B cell (primary cell): ENCODE data around the gene PIGZ. TPM values are rescaled to one million over a fixed set of nuclear protein-coding genes. Genes with fewer than 3 reads are reported as not detected.

Experiments
- ATAC-seq: fragments of 200-7000 bp; cut with Tn5 transposase; one replicate; pipeline ENCODE4 v1.10.0; 2021; ENCODE audit warnings: low read depth, mild to moderate bottlenecking, moderate number of reproducible peaks, moderate library complexity
- CTCF ChIA-PET: fragments of 350-600 bp; sonication (Branson Sonifier 250); formaldehyde crosslinking; loops from one replicate; lab custom pipeline; 2021; ENCODE audit warnings: antibody characterized with exemption, inconsistent platforms; lab: Charles Lee
- POLR2A ChIA-PET: fragments of 350-600 bp; sonication (Branson Sonifier 250); formaldehyde crosslinking; loops from one replicate; lab custom pipeline; 2021; ENCODE audit warnings: antibody characterized with exemption; lab: Charles Lee
- DNase-seq: peaks from one replicate; pipeline ENCODE4 v3.0.0; 2013
- H2AFZ ChIP-seq: 2 replicates; pipeline ENCODE4 v1.6.1; 2012; ENCODE audit warnings: mild to moderate bottlenecking, low read depth, low read length; ENCODE audit not compliant: insufficient read depth, poor library complexity, severe bottlenecking
- H3K27ac ChIP-seq, 2 donors: 1 replicate in 1 of 2; 2 replicates in 1 of 2; pipeline ENCODE4 v1.5.1; 2012 to 2013; ENCODE audit warnings: low read length in 2 of 2, mild to moderate bottlenecking in 2 of 2, moderate library complexity in 1 of 2
- H3K27me3 ChIP-seq, 4 experiments: fragments of 200-600 bp in 1 of 4; sonication (generic) in 1 of 4; replicated peaks in 1 of 4; 1 replicate in 2 of 4; 2 replicates in 2 of 4; pipeline versions ENCODE4 v1.6.1 to v1.7.0; 2013 to 2016; ENCODE audit warnings: low read length in 3 of 4, mild to moderate bottlenecking in 2 of 4, mixed read lengths in 1 of 4, moderate library complexity in 1 of 4; ENCODE audit not compliant: insufficient read depth in 4 of 4, control insufficient read depth in 3 of 4; ENCODE audit errors: control extremely low read depth in 1 of 4
- H3K36me3 ChIP-seq, 2 experiments: replicated peaks in 1 of 2; 1 replicate in 1 of 2; 2 replicates in 1 of 2; pipeline versions ENCODE4 v1.6.1 to v1.7.1; 2013; ENCODE audit warnings: low read length in 1 of 2; ENCODE audit not compliant: insufficient read depth in 2 of 2, control insufficient read depth in 1 of 2; ENCODE audit errors: control extremely low read depth in 1 of 2, extremely low read depth in 1 of 2
- H3K4me1 ChIP-seq, 2 donors: fragments of 200-600 bp in 1 of 2; sonication (generic) in 1 of 2; 1 replicate in 1 of 2; 2 replicates in 1 of 2; pipeline versions ENCODE4 v1.5.1 to v1.6.1; 2013 to 2017; ENCODE audit warnings: low read length in 2 of 2; ENCODE audit not compliant: control insufficient read depth in 2 of 2, insufficient read depth in 2 of 2
- H3K4me2 ChIP-seq: replicated peaks from 2 replicates; pipeline ENCODE3; 2012; ENCODE audit warnings: mild to moderate bottlenecking, low read depth, low read length; ENCODE audit not compliant: poor library complexity, severe bottlenecking
- H3K4me3 ChIP-seq, 5 experiments: fragments of 200-600 bp in 1 of 5; sonication (generic) in 1 of 5; 1 replicate in 3 of 5; 2 replicates in 2 of 5; pipeline versions ENCODE4 v1.5.1 to v1.7.0; 2011 to 2016; ENCODE audit warnings: low read length in 4 of 5, mild to moderate bottlenecking in 4 of 5, low read depth in 2 of 5, control low read depth in 1 of 5, moderate library complexity in 1 of 5; ENCODE audit not compliant: insufficient read depth in 1 of 5; ENCODE audit errors: control extremely low read depth in 1 of 5, extremely low read depth in 1 of 5
- H3K79me2 ChIP-seq: fragments of 200-600 bp; sonication (generic); one replicate; pipeline ENCODE4 v1.6.0; 2016; ENCODE audit warnings: low read length; ENCODE audit not compliant: control insufficient read depth, insufficient read depth
- H3K9ac ChIP-seq: fragments of 200-600 bp; sonication (generic); 2 replicates; pipeline ENCODE4 v1.6.1; 2017; ENCODE audit warnings: mild to moderate bottlenecking, low read length, moderate library complexity
- H3K9me3 ChIP-seq, 3 donors: one replicate each; pipeline versions ENCODE4 v1.6.1 to v1.7.1; 2013; ENCODE audit warnings: low read length in 2 of 3; ENCODE audit not compliant: control insufficient read depth in 2 of 3, insufficient read depth in 1 of 3; ENCODE audit errors: control extremely low read depth in 1 of 3
- H4K20me1 ChIP-seq: 2 replicates; pipeline ENCODE4 v1.6.0; 2012; ENCODE audit warnings: mild to moderate bottlenecking, low read length; ENCODE audit not compliant: insufficient read depth, control insufficient read depth, poor library complexity, severe bottlenecking
- H3K27ac Mint-ChIP-seq: one replicate; pipeline ENCODE4 v1.8.0; 2021; ENCODE audit warnings: mixed read lengths
- H3K27me3 Mint-ChIP-seq: one replicate; pipeline ENCODE4 v1.8.0; 2021; ENCODE audit warnings: mixed read lengths
- H3K4me1 Mint-ChIP-seq: one replicate; pipeline ENCODE4 v1.8.0; 2021; ENCODE audit warnings: mixed read lengths
- H3K4me3 Mint-ChIP-seq: one replicate; pipeline ENCODE4 v1.8.0; 2021; ENCODE audit warnings: mixed read lengths
- H3K9me3 Mint-ChIP-seq: one replicate; pipeline ENCODE4 v1.8.0; 2022; ENCODE audit warnings: mixed read lengths; ENCODE audit not compliant: insufficient read depth
- CTCF ChIP-seq: fragments of 200-600 bp; IDR thresholded peaks from one replicate; pipeline ENCODE4 v1.8.0; 2022; ENCODE audit warnings: antibody characterized with exemption, mild to moderate bottlenecking
- EZH2 ChIP-seq: IDR thresholded peaks from 2 replicates; pipeline ENCODE4 v1.6.1; 2012; ENCODE audit warnings: borderline replicate concordance, low read depth, mild to moderate bottlenecking, moderate library complexity, low read length; ENCODE audit not compliant: insufficient read depth, poor library complexity, severe bottlenecking
- WGBS: methylation state at CpG from one replicate; pipeline ENCODE4 v1.1.5; 2013; ENCODE audit warnings: missing lambda C conversion rate; ENCODE audit not compliant: insufficient coverage; 5-methylcytosine and 5-hydroxymethylcytosine counted together
- intact Hi-C: fragments of 100-400 bp; cut with micrococcal nuclease; formaldehyde crosslinking; loops from one replicate; pipeline ENCODE4 v1.10.0; 2022
- polyA plus RNA-seq: library from polyadenylated mRNA; depleted of rRNA; stranded (reverse); fragments of >200 nt; gene quantifications from 2 replicates; pipeline ENCODE4 v1.2.3, GENCODE V29; 2012
- total RNA-seq, 2 donors: library from RNA; stranded (reverse); fragments of 120-200 nt in 1 of 2; gene quantifications; 1 replicate in 1 of 2; 2 replicates in 1 of 2; pipeline versions ENCODE4 v1.2.3 to v1.2.4, GENCODE V29; 2013 to 2022

Gene PIGZ
- total and polyA plus RNA-seq, 2 donors (not counting 1 experiment from before 2014, with no cell fraction given): 2.2 to 3.9 TPM

DNA sequence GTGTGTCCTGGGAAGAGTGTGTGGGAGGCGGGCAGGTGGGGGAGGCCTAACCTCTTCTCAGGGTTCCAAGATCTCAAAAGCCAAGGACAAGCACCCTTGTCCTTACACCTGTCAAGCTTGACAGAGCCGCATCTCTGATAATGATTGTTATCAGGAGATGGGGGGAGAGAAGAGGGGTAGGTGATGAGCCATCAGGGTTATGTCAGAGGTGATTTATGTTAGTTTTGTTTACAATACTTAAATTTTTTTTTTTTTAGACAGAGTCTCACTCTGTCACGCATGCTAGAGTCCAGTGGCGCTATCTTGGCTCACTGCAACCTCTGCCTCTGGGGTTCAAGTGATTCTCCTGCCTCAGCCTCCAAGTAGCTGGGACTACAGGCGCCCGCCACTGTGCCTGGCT is 18.9 kb downstream of the PIGZ start:
- Mint-ChIP-seq H3K27ac (no peak overlapping the region), H3K4me3 (no peak overlapping the region), H3K4me1 (peaks cover 1% of the 10 kb centered on the region), H3K9me3 (no peaks in the 10 kb centered on the region), H3K27me3 (no peaks in the 10 kb centered on the region)
- Histone ChIP-seq H3K79me2 (peaks cover 7% of the 10 kb centered on the region), H3K4me2 (no peak overlapping the region), H3K27ac (no peak overlapping the region), H2AFZ (no peak overlapping the region), H3K36me3 (peaks cover 0 to 3% of the 10 kb centered on the region in 2 experiments), H4K20me1 (no peaks in the 10 kb centered on the region), H3K9me3 (no peaks in the 10 kb centered on the region), H3K9ac (no peak overlapping the region), H3K4me3 (no peak overlapping the region), H3K27me3 (no peaks in the 10 kb centered on the region), H3K4me1 (no peaks in the 10 kb centered on the region)
- no peak for DNase-seq
- WGBS: 90% methylated on average over 2 of the region's 6 CpGs
- ChIA-PET CTCF (interaction anchor here (0.6 to 1.6 kb wide), 4 partner anchors 20 to 344 kb away, joined by 3 to 5 read pairs (median 4); no protein-coding TSS in a partner anchor), POLR2A (interaction anchor here (0.6 kb wide), 1 partner anchor 726 kb away, joined by 3 read pairs; no protein-coding TSS in a partner anchor)
- no peak for ATAC-seq
- intact Hi-C loops: no loop called here
- no peak for TF ChIP-seq CTCF

DNA sequence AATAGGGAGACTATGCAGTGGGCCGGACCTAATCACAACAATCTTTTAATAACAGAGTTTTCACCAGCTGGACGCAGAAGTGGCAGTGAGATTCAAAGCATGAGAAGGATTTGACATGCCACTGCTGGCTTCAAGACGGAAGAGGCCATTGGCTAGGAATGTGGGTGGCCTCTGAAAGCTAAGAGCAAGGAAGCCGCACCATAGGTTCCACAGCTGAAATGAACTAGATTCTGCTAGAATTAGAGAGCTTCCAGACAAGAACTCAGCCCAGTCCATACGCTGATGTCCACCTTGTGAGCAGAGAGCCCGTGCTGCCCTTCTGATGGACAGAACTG is 19.4 kb downstream of the PIGZ start:
- WGBS: 98% methylated on average over 4 of the region's 6 CpGs
- DNase-seq: no peak
- Histone ChIP-seq H3K79me2 (peaks cover 7% of the 10 kb centered on the region), H2AFZ (no peak overlapping the region), H3K27ac (no peak overlapping the region), H3K9ac (no peak overlapping the region), H3K4me1 (no peaks in the 10 kb centered on the region), H3K36me3 (peaks cover 0 to 3% of the 10 kb centered on the region in 2 experiments), H3K9me3 (no peaks in the 10 kb centered on the region), H3K4me2 (no peak overlapping the region), H4K20me1 (no peaks in the 10 kb centered on the region), H3K4me3 (no peak overlapping the region), H3K27me3 (no peaks in the 10 kb centered on the region)
- intact Hi-C loops: no loop called here
- H3K9me3 Mint-ChIP-seq: no peaks in the 10 kb centered on the region
- ChIA-PET CTCF (interaction anchor here (1.3 to 1.6 kb wide), 2 partner anchors 20 to 30 kb away, joined by 3 to 4 read pairs; no protein-coding TSS in a partner anchor), POLR2A (no interaction called here)
- H3K4me1 Mint-ChIP-seq: peaks cover 6% of the 10 kb centered on the region
- no peak overlapping the region for H3K4me3 Mint-ChIP-seq
- no peaks in the 10 kb centered on the region for H3K27me3 Mint-ChIP-seq
- TF ChIP-seq CTCF: no peak
- TF ChIP-seq EZH2: no peak
- ATAC-seq: no peak
- H3K27ac Mint-ChIP-seq: no peak overlapping the region
